ENCODE measurements around the gene PGAM1.

The PGAM1 gene

DNA sequence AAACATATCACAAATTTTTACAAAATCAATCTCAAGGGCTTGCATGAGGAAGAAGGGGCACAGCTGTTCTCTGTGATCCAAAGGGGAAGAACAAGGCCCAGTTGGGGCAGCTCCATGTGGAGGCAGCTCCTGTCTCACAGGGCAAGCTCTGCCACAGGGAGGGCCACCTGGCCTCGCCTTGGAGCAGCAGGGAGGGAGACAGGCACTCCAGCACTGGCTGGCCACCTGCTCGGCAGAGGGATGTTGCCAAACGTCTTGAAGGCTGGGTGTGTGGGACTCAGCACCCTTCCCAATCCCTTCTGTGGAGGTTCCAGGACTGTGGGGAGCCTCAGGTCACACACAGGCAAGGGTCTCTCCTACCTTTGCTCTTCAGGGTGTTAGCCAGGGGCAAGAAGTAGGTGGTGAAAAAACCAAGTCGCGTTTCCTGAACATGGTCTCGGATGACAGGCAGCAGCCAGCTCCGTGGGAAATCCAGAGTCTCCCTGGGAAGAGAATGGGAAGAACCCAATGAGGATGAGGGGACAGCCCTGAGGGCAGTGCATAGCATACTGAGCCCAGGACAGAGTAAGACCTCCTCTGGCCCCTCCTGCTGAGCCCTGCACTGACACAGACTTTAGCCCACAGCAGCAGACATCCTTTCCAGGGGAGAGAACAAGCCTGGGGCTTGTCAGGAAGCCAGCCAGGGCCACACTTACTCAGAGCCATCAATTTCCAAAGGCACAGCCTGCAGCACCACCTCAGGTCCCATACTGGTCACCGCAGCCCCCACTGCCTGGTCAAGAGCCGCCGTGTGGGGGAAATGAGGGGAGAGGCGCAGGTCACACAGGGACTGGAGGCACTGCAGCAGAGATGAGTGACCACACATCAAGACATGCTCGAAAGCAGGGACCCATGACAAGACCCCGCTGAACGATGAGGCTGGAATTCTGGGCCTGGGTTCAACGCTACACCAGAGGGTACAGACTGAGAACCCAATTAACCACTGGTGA is 46.8 kb upstream of the PGAM1 start (continued):
- peak; percentile 26; the same call in 1 of the 2 replicates for TF ChIP-seq GLIS1 (tag by site-specific recombination; IDR thresholded peaks at IDR 0.05)
- no peak for TF ChIP-seq FEZF1 (tag by site-specific recombination; IDR thresholded peaks at IDR 0.05)

DNA sequence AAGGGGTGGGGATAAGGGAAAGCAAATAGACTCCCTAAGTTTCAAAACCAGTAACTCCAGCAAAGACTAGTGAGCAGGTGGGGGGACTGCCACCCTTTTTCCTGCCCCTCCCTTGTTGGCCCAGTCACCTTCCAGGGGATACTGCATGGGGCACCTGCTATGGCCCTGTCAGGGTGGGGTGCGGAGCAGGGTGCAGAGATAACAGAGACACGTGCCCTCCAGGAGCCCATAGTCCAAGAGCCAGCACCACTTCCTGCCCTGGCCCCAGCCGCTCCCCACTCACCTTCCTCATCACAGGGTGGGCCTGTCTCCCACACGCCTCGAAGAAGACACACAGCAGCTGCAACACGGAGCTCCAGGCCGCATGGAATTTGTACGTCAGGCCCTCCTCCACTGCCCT is 45.5 kb upstream of the PGAM1 start:
- Histone ChIP-seq H3K27ac (ENCODE audit: extremely low read depth, low read depth, low read length) (no peak overlapping the region), H3K4me1 (ENCODE audit: control insufficient read depth, insufficient read depth, low read length) (no peaks in the 10 kb centered on the region), H3K9me3 (ENCODE audit: control insufficient read depth, insufficient read depth, low read depth, low read length) (no peaks in the 10 kb centered on the region), H3K4me3 (ENCODE audit: low read depth, low read length) (no peak overlapping the region), H3K36me3 (ENCODE audit: control insufficient read depth in 2 of 2, insufficient read depth in 1 of 2, low read length in 2 of 2) (peaks cover 8 to 60% of the 10 kb centered on the region in 2 experiments; a peak in 2 of 3 replicates)
- CTCF ChIA-PET = no interaction called here
- TF ChIP-seq ZFP3 (tag by site-specific recombination; IDR thresholded peaks at IDR 0.05; ENCODE audit: low read depth) = no peak
- TF ChIP-seq ZNF239 (tag by site-specific recombination; IDR thresholded peaks at IDR 0.05) = no peak
- POLR2A ChIA-PET = no interaction called here

DNA sequence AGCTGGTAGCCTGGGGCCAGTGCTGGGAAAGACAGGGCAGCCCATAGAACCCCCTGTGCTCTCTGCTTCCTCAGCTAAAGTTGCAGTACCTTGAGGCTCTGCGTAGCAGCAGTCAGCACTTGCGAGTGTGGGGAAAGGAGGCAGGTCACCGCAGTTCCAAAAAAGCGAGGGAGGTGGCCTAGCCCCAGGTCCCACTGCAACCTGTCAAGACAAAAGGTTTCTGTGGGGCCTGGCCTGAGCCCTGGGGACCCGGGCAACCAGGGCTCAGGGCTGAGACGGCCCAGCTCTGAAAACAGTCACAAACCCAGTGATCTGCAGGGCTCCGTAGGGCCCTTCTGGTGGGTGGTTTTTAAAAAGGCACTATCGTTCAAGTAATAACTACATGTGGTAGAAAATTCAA is 44.4 kb upstream of the PGAM1 start:
- Histone ChIP-seq H3K4me3 (ENCODE audit: low read depth, low read length) (no peak overlapping the region), H3K36me3 (ENCODE audit: control insufficient read depth in 2 of 2, insufficient read depth in 1 of 2, low read length in 2 of 2) (peaks cover 5 to 61% of the 10 kb centered on the region in 2 experiments; a peak in 2 of 3 replicates), H3K4me1 (ENCODE audit: control insufficient read depth, insufficient read depth, low read length) (no peaks in the 10 kb centered on the region), H3K27ac (ENCODE audit: extremely low read depth, low read depth, low read length) (no peak overlapping the region), H3K9me3 (ENCODE audit: control insufficient read depth, insufficient read depth, low read depth, low read length) (no peaks in the 10 kb centered on the region)
- TF ChIP-seq TRIM28 (IDR thresholded peaks at IDR 0.05; ENCODE audit: borderline replicate concordance, low read length) (no peak), ZNF521 (tag by site-specific recombination; IDR thresholded peaks at IDR 0.05) (no peak), ZNF114 (tag by site-specific recombination; IDR thresholded peaks at IDR 0.05) (no peak), ZNF626 (tag by site-specific recombination; IDR thresholded peaks at IDR 0.05) (no peak), ZNF530 (tag by site-specific recombination; IDR thresholded peaks at IDR 0.05; ENCODE audit: low read depth) (no peak)
- TF ChIP-seq, protein P1, sequence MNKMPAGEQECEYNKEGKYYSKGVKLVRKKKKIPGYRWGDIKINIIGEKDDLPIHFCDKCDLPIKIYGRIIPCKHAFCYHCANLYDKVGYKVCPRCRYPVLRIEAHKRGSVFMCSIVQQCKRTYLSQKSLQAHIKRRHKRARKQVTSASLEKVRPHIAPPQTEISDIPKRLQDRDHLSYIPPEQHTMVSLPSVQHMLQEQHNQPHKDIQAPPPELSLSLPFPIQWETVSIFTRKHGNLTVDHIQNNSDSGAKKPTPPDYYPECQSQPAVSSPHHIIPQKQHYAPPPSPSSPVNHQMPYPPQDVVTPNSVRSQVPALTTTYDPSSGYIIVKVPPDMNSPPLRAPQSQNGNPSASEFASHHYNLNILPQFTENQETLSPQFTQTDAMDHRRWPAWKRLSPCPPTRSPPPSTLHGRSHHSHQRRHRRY (tag by site-specific recombination; IDR thresholded peaks at IDR 0.05) = no peak
- CTCF ChIA-PET = no interaction called here
- POLR2A ChIA-PET = no interaction called here

DNA sequence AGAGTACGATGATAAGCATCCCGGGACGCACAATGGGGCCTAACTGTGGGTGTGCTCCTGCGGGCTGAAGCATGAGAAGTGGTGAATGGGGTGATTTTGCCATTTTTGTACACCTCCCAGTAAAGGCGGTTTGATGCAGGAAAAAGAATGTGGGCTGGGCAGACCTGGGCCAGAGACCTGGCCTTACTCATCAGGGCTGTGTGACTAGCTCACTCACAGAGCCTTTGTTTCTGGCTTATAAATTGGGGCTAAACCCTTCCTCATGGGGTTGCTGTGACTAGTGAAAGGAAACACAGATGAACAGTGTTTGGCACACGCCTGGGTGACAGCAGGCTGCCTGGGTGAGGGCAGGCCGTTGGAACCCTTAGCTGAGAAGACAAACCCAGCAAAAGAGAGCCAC is 42.8 kb upstream of the PGAM1 start:
- H3K4me1 ChIP-seq (ENCODE audit: control insufficient read depth, insufficient read depth, low read length) = no peaks in the 10 kb centered on the region
- no peak for TF ChIP-seq ZNF791 (tag by site-specific recombination; IDR thresholded peaks at IDR 0.05)
- TF ChIP-seq, protein P2, sequence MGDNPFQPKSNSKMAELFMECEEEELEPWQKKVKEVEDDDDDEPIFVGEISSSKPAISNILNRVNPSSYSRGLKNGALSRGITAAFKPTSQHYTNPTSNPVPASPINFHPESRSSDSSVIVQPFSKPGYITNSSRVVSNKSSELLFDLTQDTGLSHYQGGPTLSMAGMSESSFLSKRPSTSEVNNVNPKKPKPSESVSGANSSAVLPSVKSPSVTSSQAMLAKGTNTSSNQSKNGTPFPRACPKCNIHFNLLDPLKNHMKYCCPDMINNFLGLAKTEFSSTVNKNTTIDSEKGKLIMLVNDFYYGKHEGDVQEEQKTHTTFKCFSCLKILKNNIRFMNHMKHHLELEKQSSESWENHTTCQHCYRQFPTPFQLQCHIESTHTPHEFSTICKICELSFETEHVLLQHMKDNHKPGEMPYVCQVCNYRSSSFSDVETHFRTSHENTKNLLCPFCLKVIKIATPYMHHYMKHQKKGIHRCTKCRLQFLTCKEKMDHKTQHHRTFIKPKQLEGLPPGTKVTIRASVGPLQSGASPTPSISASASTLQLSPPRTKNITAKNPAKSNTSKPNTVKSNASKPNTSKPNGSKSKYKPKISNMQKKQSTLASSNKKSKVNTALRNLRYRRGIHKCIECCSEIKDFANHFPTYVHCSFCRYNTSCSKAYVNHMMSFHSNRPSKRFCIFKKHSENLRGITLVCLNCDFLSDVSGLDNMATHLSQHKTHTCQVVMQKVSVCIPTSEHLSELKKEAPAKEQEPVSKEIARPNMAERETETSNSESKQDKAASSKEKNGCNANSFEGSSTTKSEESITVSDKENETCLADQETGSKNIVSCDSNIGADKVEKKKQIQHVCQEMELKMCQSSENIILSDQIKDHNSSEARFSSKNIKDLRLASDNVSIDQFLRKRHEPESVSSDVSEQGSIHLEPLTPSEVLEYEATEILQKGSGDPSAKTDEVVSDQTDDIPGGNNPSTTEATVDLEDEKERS (tag by site-specific recombination; IDR thresholded peaks at IDR 0.05) = no peak
- TF ChIP-seq ZXDB (tag by site-specific recombination; IDR thresholded peaks at IDR 0.05) = no peak
- CTCF ChIA-PET = interaction anchor here (1.4 kb wide), 1 partner anchor 104 kb away, joined by 3 read pairs; no protein-coding TSS in a partner anchor
- H3K4me3 ChIP-seq (ENCODE audit: low read depth, low read length) = no peak overlapping the region
- H3K27ac ChIP-seq (ENCODE audit: extremely low read depth, low read depth, low read length) = no peak overlapping the region
- POLR2A ChIA-PET = interaction anchor here (1.0 kb wide), 1 partner anchor 17 kb away, joined by 3 read pairs; no protein-coding TSS in a partner anchor
- H3K36me3 ChIP-seq (ENCODE audit: control insufficient read depth in 2 of 2, insufficient read depth in 1 of 2, low read length in 2 of 2) = peaks cover 7 to 61% of the 10 kb centered on the region in 2 experiments; a peak in 2 of 3 replicates
- H3K9me3 ChIP-seq (ENCODE audit: control insufficient read depth, insufficient read depth, low read depth, low read length) = no peaks in the 10 kb centered on the region

Measured in HEK293 (cell line).